HuH-7.5 (cell line): ENCODE data around the gene TEX261.
"Not testable (repeated sequence)": the region's sequence is repeated elsewhere in the genome, so short reads cannot be mapped to it uniquely, and the experiment has no call there.

ENCODE experiments used
- DNase-seq: peaks from one replicate; pipeline ENCODE4 v3.0.0; 2011; ENCODE audit warnings: low spot score

TEX261 gene

DNA sequence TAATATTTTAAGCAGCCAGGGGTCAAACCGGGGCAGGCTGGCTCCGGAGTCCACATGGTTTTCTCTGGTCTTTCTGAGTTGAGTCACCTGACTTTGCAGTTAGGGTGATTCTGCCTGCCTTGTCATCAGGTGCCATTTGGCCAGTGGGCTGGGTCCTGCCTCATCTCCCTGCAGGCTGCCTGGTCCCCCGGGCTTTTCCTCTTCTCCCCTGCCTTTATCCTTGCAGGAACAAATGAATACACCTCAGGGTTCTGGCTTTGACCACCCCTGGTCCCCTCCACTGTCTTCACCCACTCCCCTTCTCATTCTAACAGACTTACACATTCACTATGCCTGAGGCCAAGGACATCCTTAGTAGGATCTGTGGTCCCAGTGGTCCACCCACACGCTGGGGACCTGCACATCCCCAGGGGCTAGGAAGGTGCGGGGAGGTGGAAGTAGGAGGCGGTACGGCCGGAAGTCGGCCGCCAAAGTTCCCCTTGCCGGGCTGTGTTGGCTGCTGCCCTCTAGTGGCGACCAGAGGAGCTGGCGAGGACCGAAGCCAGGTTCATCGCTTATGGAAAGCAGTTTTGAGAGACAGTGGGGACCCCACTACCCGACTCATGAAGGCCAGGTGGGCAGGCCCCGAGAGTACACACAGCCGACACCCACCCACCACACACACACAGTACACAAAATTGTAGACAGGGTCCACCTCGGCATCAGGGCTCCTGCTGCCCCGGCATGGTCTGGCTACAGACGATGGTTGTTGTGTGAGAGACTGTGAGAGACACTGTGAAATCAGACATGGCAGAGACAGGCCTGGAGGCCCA is 6.3 kb upstream of the TEX261 start:
- peak; percentile 60 for DNase-seq

DNA sequence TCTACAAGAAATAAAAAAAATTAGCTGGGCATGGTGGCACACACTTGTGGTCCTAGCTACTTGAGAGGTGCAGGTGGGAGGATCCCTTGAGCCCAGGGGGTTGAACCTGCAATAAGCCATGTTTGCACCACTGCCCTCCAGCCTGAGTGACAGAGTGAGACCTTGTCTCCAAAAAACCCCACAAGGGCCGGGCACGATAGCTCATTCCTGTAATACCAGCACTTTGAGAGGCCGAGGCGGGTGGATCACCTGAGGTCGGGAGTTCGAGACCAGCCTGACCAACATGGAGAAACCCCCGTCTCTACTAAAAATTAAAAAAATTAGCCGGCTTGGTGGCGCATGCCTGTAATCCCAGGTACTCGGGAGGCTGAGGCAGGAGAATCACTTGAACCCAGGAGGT is 5.3 kb upstream of the TEX261 start:
- DNase-seq = not testable (repeated sequence)

DNA sequence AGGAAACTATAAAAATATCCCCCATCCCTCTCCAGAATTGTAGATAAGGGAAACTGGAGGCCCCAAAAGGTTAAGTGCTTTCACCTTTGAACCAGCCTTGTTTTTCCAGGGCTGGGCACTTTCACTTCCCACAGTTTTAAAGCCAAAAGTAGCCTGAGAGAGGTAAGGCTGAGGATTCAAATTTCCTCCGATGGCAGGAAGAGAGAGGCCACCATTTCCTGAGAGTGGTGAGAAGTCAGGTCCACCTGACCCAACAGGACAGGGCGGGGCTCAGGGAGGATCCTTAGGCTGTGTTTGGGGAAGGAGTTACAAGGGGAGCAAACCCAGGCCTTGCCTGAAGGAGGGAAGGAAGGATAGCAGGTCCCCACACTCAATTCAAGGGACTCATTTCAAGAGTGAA is 4.7 kb upstream of the TEX261 start:
- no peak for DNase-seq

DNA sequence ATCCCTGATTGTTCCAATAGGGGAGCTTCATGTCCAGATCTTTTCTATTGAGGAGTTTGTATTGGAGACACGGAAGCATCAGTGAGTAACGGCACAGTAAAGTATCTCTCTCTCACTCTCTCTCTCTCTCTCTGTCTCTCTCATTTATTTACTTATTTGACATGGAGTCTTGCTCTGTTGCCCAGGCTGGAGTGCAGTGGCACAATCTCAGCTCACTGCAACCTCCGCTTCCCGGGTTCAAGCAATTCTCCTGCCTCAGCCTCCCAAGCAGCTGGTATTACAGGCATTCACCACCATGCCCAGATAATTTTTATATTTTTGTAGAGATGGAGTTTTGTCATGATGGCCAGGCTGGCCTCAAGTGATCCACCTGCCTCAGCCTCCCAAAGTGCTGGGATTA is 4.2 kb upstream of the TEX261 start:
- DNase-seq = not testable (repeated sequence)

DNA sequence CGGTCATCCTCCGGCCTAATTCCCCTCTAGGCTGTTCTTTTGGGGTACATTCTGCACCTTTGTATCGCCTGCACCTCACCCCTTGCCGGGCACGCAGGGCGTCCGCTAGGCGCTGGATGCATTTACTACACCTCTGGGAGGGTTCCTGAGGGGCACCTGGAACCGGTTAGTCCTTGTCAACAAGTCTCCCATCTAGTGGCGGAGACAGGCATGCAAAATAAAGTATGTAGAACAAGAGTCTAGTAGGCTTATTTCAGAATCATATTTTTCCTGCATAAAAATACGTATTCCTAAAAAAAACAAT is 705 bp upstream of the TEX261 start:
- DNase-seq = peak; percentile 75

DNA sequence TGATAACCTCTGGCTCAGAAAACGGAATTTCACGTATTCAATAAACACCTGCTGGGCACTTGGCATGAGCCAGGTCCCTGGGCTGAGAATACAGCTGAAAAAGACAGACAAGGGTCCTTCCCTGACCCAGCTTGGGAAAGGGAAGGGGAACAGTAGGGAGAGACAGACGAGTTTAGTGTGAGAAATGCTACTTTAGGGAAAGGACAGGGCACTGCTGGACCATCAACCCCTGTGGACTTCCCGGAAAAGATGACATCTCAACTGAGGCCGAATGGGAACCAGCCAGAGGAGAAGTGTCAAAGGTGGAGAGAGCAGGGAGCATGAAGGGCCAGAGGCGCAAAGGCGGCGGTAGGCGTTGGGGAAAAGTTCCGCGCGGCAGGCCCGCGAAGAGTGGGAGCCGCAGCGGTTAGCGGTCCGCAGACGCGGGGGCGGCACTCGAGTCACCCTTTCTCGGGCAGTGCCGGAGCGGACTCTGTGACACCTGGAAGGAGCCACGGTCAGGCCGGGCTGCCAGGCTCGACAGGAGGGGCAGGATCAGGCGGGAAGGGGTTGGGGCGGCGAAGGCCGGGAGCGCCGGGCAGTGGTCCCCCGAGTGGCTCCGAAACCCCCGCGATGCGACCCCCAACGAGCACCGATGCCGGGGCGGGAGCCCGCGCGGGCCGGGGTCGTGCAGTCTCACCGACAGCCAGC is 519 bp downstream of the TEX261 start:
- peak; percentile 43 for DNase-seq

DNA sequence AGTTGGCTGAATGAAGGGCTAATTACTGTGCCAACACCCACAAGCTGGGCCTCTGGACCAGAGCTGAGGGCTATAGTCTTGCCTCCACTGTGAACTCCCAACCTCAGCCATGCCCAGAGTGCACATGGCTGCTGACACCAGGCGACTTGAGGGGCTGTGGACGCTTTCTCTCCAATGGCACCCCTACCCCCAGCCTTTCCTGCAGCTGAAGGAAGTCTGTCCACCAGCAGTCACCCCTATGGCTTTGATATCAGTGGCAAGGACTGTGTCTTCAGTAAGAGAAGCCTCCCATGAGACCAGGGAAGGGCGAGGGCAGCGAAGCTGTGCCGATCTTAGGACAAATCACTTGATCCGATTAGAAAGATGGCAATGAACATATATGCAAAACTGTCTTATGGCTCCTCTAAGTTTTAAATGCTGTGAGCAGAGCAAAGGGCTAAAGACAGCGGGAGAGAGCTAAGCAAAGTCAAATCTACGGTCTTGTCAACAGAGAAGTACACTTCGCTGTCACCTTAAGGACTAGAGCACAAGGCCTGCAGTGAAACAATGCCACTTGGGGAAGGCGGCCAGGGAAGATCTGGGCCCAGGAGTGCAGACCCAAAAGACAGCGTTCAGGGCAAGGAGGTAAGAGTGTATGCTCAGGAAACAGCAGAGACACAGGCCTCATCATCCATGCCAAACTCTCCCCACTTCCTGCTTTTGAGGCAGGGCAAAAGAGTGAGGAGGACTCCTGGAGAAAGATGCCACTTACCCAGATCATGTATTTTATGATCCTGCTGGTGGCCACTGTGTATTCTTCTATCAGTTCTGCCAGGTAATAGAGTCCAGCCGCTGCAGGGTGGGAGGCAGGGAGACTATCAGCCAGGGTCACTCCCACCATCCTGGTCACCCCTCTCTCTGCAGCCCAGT is 1.5 kb downstream of the TEX261 start:
- DNase-seq = no peak

DNA sequence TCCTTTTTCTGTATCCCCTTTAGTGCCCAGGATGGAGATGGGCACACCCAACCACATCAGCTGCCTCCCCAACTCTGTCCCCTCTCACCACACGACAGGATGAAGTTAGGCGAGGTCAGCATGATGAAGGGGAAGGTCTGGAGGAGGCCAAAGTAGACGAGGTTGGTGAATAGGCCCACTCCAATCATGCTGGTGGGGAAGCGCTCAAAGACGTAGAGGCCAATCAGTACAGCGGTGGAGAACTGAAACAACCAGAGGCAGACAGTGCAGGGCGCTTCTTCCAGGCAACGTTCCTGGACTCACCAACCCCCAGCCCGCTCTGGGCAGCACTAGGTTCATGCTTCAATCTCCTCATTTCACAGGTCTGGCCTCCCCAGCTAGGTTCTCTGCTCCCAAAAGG is 2.9 kb downstream of the TEX261 start:
- no peak for DNase-seq

DNA sequence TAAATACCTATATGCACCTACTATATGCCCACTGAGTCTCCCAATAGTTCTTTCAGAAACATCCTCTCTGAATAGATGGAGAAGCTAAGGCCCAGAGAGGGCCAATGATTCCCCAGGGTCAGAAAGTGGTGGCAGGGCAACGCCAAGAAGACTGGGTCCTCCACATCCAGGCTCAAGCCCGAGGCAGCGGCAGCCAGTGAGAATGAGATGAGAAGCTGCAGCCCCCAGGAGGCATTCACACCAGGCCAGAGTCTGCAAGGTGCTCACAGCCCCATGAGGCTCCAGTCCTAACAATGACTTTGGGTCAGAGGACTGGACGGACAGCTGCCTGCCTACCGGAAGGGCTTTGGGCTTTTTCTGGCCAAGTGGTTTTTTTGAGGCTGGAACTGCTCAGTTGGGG is 3.5 kb downstream of the TEX261 start:
- DNase-seq = no peak

DNA sequence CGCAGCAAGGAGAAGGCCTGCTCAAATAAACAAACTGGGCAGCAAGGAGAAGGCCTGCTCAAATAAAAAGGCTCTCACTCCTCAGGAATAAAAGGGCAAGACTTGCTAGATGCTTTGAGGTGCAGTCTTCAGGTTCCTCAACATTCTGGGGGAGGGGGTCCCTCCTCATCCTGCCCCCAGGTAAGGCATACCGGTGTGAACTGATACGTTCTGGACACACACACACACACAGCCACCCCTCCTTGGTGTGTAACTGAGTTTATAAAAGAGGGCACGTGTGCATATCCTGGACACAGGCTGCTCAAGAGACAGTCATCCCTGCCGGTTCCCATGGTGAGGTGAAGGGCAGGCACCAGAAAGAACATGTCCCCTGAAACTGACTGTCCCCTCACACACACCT is 4.5 kb downstream of the TEX261 start:
- no peak for DNase-seq

DNA sequence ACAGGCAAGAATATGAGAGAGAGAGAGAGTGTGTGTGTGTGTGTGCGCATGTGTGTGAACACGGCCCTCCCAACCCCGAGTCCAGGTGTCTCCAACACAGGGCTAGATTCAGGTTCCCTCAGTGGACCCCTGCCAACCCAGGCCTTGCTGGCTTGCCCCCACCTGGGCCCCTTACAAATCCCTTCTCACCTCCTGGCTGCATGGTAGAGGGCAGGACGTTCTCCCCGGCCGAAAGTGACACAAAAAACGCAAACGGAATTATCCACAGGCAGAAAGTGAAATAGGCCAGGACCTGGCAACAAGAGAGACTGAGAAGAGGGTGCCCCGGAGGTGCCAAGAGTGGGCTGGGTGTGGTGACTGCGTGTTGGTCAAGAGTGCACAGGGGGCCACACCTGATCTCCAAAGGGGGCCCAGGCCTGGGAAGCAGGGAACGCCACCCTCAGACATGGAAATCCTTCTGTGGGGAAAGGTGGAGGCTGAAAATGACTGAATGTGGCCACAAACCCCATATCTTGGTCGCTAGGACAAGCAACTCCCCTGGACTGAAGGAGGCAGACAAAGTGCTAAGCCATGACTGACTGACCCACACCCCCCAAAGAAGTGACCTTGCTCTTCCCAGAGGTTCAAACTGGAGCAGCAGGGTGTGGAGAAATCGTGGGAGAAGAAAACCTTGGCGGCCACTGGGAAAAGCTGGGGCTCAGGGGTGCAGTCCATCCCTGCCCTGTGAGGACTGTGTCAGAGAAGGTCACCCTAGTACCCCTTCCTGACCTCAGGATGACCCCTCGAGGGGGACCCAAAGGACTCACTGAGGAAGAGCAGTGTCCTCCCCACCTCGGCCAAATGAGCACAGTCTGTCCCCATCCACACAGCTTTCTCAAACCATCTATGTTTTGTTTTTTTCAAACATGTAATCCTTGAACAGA is 5.7 kb downstream of the TEX261 start:
- DNase-seq = no peak

DNA sequence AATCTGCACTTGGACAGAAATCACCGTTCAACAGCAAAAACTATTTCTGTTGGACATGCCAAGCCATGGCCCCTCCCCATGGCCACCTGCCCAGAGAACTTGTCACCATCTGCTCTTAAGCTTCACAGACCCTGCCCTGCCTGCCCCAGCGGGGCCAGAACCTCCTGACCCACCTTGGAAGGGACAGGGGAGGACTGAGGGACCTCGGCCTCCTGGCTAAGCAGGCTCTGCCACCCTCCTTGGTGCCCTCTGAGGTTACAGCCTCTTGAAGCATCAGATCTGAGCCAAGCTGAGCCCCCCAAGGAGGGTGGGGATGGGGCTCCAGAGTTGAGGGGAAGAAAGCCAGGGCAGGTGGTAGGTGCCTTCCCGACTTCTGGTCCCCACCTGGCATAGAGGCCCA is 6.5 kb downstream of the TEX261 start:
- no peak for DNase-seq

DNA sequence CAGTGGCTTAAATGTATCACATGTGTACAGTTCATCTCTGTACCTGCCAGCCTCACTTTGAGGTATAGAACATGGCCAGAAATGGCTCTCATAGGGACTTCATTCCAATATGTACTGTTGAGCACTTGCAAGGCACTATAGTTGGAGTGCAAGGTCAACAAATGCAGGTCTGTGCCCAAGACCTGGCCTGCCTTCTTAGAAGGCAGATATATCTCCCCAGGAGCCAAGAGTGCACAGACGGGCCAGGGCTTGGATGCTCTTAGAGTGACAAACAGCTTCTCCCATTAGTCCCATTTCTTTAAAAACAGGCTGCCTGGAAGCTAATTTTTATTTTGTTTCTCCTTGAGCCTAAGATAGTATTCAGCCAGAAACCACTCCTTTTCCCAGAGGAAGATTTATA is 7.3 kb downstream of the TEX261 start:
- DNase-seq = no peak

DNA sequence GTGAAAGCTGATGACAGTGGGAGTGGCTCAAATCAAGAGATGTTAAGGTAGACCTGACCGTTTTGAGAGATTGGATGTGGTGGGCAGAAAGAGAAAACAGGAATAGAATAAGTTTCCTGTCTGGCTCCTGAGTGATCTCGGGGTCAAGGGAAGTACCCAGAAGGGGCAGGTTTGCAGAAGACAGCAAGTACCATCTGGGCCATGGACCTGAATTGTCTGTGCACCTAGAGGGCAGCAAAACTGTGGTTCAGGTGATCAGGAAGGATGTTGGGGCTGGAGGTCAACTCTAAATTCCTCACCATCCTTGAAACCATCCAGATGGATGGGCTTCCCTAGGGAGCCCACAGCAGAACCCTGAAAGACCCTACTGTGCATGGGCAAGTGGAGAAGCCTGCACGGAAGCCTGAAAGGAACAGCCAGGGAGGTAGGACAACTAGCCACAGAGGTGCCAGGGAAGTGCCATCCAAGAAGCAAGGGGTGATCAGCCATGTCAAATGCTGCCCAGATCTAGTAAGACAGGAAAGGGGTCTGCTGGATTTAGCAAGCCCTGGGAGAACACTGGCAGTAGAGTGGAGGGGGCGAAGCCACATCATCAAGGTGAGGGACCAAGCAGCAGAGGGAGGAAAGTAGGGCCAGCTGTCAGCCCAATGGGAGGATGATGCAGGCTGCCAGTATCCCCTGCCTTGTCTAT is 8.0 kb downstream of the TEX261 start:
- DNase-seq = no peak

DNA sequence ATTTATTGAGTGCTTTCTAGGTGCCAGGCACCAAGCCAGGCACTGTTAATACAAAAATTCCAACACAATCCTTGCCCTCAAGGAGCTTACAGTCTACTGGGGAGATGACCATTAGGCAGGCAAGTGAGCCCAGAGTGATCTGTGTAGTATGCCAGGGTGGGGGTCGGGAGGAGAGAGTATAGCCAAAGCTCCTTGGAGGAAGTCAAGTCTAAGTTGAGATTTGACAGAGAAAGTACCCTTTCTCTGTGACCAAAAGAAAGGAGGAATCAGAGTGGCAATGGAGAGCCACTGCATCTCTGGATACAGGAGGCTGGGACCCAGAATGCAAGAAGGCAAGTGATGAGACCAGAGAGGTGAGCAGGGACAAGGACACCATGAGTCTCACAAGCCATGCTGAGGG is 8.7 kb downstream of the TEX261 start:
- DNase-seq = no peak

DNA sequence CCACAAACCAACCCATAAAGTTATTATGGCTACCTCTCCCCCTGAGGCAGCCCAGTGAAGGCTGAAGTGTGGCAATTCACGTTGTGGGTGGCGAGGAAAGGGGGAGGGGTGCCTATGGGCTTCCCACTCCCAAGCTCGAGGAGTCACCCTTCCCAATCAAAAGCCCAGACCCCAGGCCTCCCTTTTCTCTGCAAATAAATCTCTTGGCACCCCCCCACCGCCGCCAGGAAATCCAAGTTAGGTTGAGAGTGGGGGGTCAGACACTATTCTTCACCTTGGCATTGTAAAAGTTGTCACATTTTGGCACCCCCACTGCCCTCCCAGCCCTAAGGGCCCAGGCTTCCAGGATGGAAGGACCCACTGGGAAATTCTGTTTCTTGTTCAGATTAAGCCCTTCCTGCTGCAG is 9.4 kb downstream of the TEX261 start:
- DNase-seq = no peak

DNA sequence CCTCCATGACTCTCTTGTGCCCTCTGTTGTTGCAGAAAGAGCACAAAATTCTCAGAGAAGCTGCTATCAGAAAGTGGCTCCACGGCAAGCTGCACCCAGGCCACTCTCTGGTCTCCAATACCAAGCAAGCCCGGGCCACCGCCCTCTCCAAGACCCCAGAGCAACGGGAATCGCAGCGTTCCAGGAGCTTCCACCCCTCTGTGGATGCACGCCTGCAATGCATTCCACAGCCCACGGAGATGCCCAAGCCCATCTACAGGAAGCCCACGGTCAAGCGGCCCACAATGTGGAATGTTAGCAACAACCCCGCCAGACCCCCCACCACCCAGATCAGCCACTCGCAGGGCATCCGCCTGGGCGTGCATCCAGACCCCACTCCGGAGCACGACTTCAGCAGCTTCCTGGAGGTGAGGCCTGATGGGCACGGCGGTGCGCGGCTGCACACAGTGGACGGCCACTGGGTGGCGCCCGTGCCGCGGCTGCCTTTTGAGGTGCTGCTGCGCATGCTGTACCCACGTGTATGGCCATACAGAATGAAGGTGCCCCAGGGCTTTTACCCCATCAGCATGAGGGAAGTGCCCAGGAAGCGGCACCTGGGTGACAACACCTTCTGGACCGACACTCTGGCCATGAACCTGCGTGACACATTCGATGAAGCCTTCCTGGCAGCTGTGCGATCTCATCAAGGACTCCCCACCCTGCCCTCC is 9.9 kb downstream of the TEX261 start:
- no peak for DNase-seq

DNA sequence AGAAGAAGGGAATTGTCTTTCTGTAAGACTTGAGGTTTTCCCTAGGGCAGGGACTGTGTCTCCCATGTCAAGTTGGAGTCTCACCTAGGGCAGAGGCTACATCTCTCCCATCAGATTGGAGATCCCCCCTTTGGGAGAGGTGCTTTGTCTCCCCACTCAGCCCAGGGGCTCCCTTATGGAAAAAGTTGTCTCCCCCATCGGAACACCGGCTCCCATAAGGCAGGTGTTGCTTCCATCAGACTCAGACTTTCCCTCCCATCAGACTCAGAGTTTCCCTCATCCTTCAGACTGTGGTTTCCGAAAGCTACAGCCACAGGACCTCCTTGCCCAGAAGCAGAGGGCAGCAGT is 10.5 kb downstream of the TEX261 start:
- no peak for DNase-seq

DNA sequence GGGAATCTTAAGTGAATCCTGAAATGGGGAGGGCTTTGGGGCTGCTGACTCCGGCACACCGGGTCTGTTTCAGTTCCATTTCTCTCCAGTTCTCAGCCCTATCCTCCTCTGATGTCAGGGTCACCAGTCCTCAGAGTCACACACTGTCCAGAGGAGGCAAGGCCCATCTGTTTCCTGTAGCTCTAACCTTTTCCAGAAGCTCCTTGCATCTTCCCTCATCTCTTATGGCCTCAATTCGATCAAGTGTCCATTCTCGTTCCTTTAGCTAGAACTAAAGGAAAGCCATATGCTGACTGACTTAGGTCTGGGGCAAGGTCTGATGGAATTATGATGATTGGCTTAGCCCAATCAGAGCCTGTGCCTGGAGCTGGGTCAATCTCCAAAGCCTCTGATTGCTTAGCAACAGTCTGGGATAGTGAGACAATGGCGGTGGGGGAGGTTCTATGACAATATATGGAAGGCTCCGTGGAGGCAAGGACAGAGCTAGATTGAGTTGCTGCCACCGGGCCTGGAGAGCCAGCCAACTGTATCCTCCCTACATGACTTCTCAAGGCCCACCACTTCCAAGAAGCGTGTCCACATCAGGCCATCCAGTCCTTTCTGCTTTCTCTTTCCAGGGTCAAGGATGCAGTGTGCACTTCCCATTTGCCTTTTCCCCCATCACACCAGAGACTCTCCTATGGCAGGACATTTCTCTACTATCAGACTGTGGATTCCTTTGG is 11.0 kb downstream of the TEX261 start:
- DNase-seq = no peak

DNA sequence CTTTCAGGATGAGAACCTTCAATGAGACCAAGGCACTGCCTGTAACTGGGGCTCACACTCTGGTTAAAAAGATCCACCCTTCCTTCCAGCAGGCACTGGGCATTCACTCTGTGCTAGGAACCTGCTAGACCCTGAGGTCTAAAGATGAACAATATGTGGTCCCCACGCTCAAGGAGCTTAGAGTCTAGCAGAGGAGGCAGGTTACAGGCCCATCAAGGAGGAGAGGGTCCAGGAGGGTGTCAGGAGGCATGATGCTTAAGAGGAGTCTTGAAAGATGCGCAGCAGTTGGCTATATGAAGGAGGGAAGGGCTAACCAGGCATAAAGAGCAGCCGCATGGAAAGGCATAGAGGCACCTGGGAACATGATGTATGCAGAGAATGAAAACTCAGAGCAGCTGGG is 11.7 kb downstream of the TEX261 start:
- no peak for DNase-seq
